Smooth muscle cell (in vitro differentiated cells): ENCODE results near the gene ACE. TPM values are rescaled to one million over a fixed set of nuclear protein-coding genes. Genes with fewer than 3 reads are reported as not detected.

Experiments used
- DNase-seq: peaks from one replicate; lab custom pipeline; 2025; ENCODE audit not compliant: unreplicated experiment; lab: John Stamatoyannopoulos, UW
- H2AFZ ChIP-seq: fragments of 200-600 bp; sonication (generic); 2 replicates; pipeline ENCODE4 v1.6.0; 2016; ENCODE audit warnings: antibody characterized with exemption, low read depth, mild to moderate bottlenecking
- H3F3A ChIP-seq: fragments of 200-600 bp; sonication (generic); 2 replicates; pipeline ENCODE4 v1.6.0; 2017; ENCODE audit warnings: antibody characterized with exemption, low read depth
- H3K27ac ChIP-seq: fragments of 200-600 bp; sonication (generic); 2 replicates; pipeline ENCODE4 v1.5.1; 2016; ENCODE audit warnings: low read depth, mild to moderate bottlenecking
- H3K27me3 ChIP-seq: fragments of 200-600 bp; sonication (generic); 2 replicates; pipeline ENCODE4 v1.6.1; 2016; ENCODE audit warnings: low read depth, mild to moderate bottlenecking
- H3K36me3 ChIP-seq: fragments of 200-600 bp; sonication (generic); 2 replicates; pipeline ENCODE4 v1.5.1; 2016; ENCODE audit warnings: low read depth
- H3K4me1 ChIP-seq: fragments of 200-600 bp; sonication (generic); 2 replicates; pipeline ENCODE4 v1.5.1; 2016; ENCODE audit warnings: low read depth
- H3K4me2 ChIP-seq: fragments of 200-600 bp; sonication (generic); 2 replicates; pipeline ENCODE4 v1.6.0; 2016; ENCODE audit warnings: mild to moderate bottlenecking
- H3K4me3 ChIP-seq: fragments of 200-600 bp; sonication (generic); 2 replicates; pipeline ENCODE4 v1.5.1; 2016; ENCODE audit warnings: mild to moderate bottlenecking
- H3K79me2 ChIP-seq: fragments of 200-600 bp; sonication (generic); 2 replicates; pipeline ENCODE4 v1.6.0; 2016; ENCODE audit warnings: low read depth, mild to moderate bottlenecking
- H3K9ac ChIP-seq: fragments of 200-600 bp; sonication (generic); 2 replicates; pipeline ENCODE4 v1.6.0; 2016; ENCODE audit warnings: low read depth
- H3K9me3 ChIP-seq: fragments of 200-600 bp; sonication (generic); replicated peaks from 2 replicates; pipeline ENCODE4 v1.5.1; 2016; ENCODE audit warnings: low read depth
- H4K20me1 ChIP-seq: fragments of 200-600 bp; sonication (generic); 2 replicates; pipeline ENCODE4 v1.6.0; 2016; ENCODE audit warnings: low read depth
- WGBS: methylation state at CpG from one replicate; pipeline ENCODE4 v1.1.7; 2016; ENCODE audit warnings: low lambda C conversion rate; 5-methylcytosine and 5-hydroxymethylcytosine counted together
- polyA plus RNA-seq: library from polyadenylated mRNA; unstranded; fragments of >200 nt; fragmentation: Nextera tagmentation; extraction: Ambion mirVana; gene quantifications from 2 replicates; pipeline ENCODE4 v1.2.1, GENCODE V29; 2016
- total RNA-seq: library from RNA; depleted of rRNA; stranded (reverse); fragments of >200 nt; gene quantifications from 2 replicates; pipeline ENCODE4 v1.2.3, GENCODE V29; 2014
- TF ChIP-seq, protein P1 (sequence below): fragments of 200-600 bp; sonication (generic); IDR thresholded peaks from 2 replicates; pipeline ENCODE4 v1.5.1; 2017; ENCODE audit warnings: borderline replicate concordance, mild to moderate bottlenecking, antibody characterized with exemption; ENCODE audit not compliant: insufficient read depth, poor library complexity, severe bottlenecking

Gene ACE
- total and polyA plus RNA-seq, 2 experiments from 2014 or later: 1.5 to 2.0 TPM

DNA sequence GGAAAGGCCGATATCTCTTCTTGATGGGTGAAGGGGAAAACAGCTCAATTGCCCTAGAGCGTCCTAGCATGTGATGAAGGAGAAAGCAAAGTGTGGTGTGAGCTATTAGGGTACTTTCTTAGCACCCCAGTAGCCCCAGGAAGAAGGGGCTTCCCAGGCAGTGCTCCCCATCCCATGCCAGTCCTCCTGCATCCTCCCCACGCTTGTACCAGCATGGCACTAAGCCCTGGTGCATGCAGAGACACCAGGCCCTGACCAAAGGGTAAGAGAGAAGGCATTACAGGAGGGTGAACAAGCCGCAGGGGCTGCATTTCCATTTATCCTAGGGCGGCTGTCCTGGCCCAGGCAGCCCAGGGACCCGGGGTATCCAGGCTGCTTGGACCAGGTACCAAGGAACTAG lies 33.8 kb upstream of the ACE start:
- peaks cover 17% of the 10 kb centered on the region for H3F3A ChIP-seq
- TF ChIP-seq, protein P1, sequence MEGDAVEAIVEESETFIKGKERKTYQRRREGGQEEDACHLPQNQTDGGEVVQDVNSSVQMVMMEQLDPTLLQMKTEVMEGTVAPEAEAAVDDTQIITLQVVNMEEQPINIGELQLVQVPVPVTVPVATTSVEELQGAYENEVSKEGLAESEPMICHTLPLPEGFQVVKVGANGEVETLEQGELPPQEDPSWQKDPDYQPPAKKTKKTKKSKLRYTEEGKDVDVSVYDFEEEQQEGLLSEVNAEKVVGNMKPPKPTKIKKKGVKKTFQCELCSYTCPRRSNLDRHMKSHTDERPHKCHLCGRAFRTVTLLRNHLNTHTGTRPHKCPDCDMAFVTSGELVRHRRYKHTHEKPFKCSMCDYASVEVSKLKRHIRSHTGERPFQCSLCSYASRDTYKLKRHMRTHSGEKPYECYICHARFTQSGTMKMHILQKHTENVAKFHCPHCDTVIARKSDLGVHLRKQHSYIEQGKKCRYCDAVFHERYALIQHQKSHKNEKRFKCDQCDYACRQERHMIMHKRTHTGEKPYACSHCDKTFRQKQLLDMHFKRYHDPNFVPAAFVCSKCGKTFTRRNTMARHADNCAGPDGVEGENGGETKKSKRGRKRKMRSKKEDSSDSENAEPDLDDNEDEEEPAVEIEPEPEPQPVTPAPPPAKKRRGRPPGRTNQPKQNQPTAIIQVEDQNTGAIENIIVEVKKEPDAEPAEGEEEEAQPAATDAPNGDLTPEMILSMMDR: no peak
- no peaks in the 10 kb centered on the region for H3K27me3 ChIP-seq
- H4K20me1 ChIP-seq: peaks cover 14% of the 10 kb centered on the region
- H3K9ac ChIP-seq: no peak overlapping the region
- WGBS: 81% methylated on average over 6 of the region's 6 CpGs
- H3K4me3 ChIP-seq: no peak overlapping the region
- no peak for DNase-seq
- peaks cover 21% of the 10 kb centered on the region for H3K79me2 ChIP-seq
- no peaks in the 10 kb centered on the region for H3K9me3 ChIP-seq
- no peaks in the 10 kb centered on the region for H3K36me3 ChIP-seq
- H3K4me2 ChIP-seq: no peak overlapping the region
- peak overlapping the region; percentile 24 for H3K27ac ChIP-seq
- H3K4me1 ChIP-seq: peaks cover 23% of the 10 kb centered on the region
- H2AFZ ChIP-seq: no peak overlapping the region

GRCh38 chr17:63444457-63444856 lies 32.4 kb upstream of the ACE start:
- 86% methylated on average over 3 of the region's 3 CpGs for WGBS
- peaks cover 14% of the 10 kb centered on the region for H4K20me1 ChIP-seq
- no peaks in the 10 kb centered on the region for H3K36me3 ChIP-seq
- H3F3A ChIP-seq: peaks cover 17% of the 10 kb centered on the region
- H3K79me2 ChIP-seq: peaks cover 14% of the 10 kb centered on the region
- H3K4me1 ChIP-seq: peaks cover 23% of the 10 kb centered on the region
- no peak overlapping the region for H3K4me2 ChIP-seq
- H3K9ac ChIP-seq: no peak overlapping the region
- H2AFZ ChIP-seq: no peak overlapping the region
- H3K4me3 ChIP-seq: no peak overlapping the region
- H3K27ac ChIP-seq: peak overlapping the region; percentile 96
- no peaks in the 10 kb centered on the region for H3K9me3 ChIP-seq
- DNase-seq: no peak
- TF ChIP-seq, protein P1: no peak
- no peaks in the 10 kb centered on the region for H3K27me3 ChIP-seq

- peaks cover 17% of the 10 kb centered on the region for H3F3A ChIP-seq
- H3K4me2 ChIP-seq: peak overlapping the region; percentile 99
- H4K20me1 ChIP-seq: peaks cover 8% of the 10 kb centered on the region
- H3K9me3 ChIP-seq: no peaks in the 10 kb centered on the region
- peaks cover 23% of the 10 kb centered on the region for H3K4me1 ChIP-seq
- peak overlapping the region; percentile 97 for H3K9ac ChIP-seq
- peak overlapping the region; percentile 80 for H3K4me3 ChIP-seq
- no peaks in the 10 kb centered on the region for H3K36me3 ChIP-seq
- 72% methylated on average over 7 of the region's 7 CpGs for WGBS
- no peak for DNase-seq
- peaks cover 8% of the 10 kb centered on the region for H3K79me2 ChIP-seq
- no peak overlapping the region for H2AFZ ChIP-seq
- TF ChIP-seq, protein P1: no peak
- H3K27me3 ChIP-seq: no peaks in the 10 kb centered on the region
- peak overlapping the region; percentile 96 for H3K27ac ChIP-seq
Observed at GRCh38 chr17:63445065-63445464, 31.8 kb upstream of the ACE start.

DNA sequence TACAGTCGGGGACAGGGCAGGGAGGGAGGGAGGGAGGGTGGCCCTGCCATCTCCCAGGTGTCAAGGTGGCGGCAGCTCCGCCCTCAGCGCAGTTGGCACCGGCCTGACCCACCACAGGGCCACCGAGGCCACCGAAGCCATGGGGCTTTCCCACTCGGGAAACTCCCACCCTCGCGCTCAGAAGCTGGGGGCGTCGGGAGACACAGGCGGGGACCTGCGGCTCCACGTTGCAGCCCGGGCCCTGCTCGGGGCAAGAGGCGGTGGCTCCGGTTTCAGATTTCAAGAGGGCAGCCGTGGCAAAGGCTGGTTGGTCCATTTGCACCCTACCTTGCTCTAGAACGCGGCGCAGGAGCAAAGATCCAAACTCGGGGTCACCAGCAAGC lies 31.3 kb upstream of the ACE start:
- Histone ChIP-seq H2AFZ (peak overlapping the region; percentile 86), H4K20me1 (peaks cover 6% of the 10 kb centered on the region), H3K36me3 (no peaks in the 10 kb centered on the region), H3F3A (peaks cover 17% of the 10 kb centered on the region), H3K27me3 (no peaks in the 10 kb centered on the region), H3K4me1 (peaks cover 23% of the 10 kb centered on the region), H3K9ac (peak overlapping the region; percentile 97), H3K4me2 (peak overlapping the region; percentile 99), H3K4me3 (peak overlapping the region; percentile 80), H3K9me3 (no peaks in the 10 kb centered on the region), H3K79me2 (peaks cover 8% of the 10 kb centered on the region), H3K27ac (peak overlapping the region; percentile 96)
- TF ChIP-seq, protein P1: no peak
- DNase-seq: peak; percentile 47
- WGBS: 3% methylated on average over 24 of the region's 24 CpGs
